ENCODE measurements around the gene CENPI. TPM values are rescaled to one million over a fixed set of nuclear protein-coding genes. Genes with fewer than 3 reads are reported as not detected.

CENPI gene
- total RNA-seq, 4 donors from 2014 or later: 1.4 to 2.8 (median 1.7) TPM

- H3K27ac ChIP-seq (replicated peaks in 1 of 4): peak overlapping the region; percentile 67 to 76 (median 72)
Measured at GRCh38 chrX:101080326-101081124, 17.5 kb upstream of the CENPI start.

GRCh38 chrX:101081231-101081630, 16.8 kb upstream of the CENPI start:
- Histone ChIP-seq H3K9me3 (no peaks in the 10 kb centered on the region), H3K27ac (replicated peaks in 1 of 4) (peak overlapping the region in 3 of 4 donors; percentile 68 to 76 (median 75)), H3K4me1 (peaks cover 0 to 19% (median 5%) of the 10 kb centered on the region in 4 donors), H3K27me3 (no peaks in the 10 kb centered on the region), H3K4me3 (peak overlapping the region in 3 of 4 donors; percentile 55 to 60 (median 58)), H3K36me3 (no peaks in the 10 kb centered on the region)
- intact Hi-C loops (cut with DNase I): no loop called here
- TF ChIP-seq POLR2AphosphoS5 (IDR thresholded peaks at IDR 0.05) (no peak), EP300 (IDR thresholded peaks at IDR 0.05) (no peak), POLR2A (IDR thresholded peaks at IDR 0.05; ENCODE audit: low read depth) (no peak), CTCF (IDR thresholded peaks at IDR 0.05) (no peak)
- WGBS: 39% methylated on average over 3 of the region's 3 CpGs
- DNase-seq (ENCODE audit: extremely low spot score): no peak

More at GRCh38 chrX:101080326-101081124, 17.5 kb upstream of the CENPI start:
- WGBS: 60% methylated on average over 3 of the region's 3 CpGs
- no peaks in the 10 kb centered on the region for H3K36me3 ChIP-seq
- DNase-seq (ENCODE audit: extremely low spot score): no peak
- TF ChIP-seq CTCF (IDR thresholded peaks at IDR 0.05): no peak
- no peak for TF ChIP-seq POLR2AphosphoS5 (IDR thresholded peaks at IDR 0.05)
- no peak for TF ChIP-seq EP300 (IDR thresholded peaks at IDR 0.05)
- TF ChIP-seq POLR2A (IDR thresholded peaks at IDR 0.05; ENCODE audit: low read depth): no peak
- peaks cover 0 to 19% (median 5%) of the 10 kb centered on the region in 4 donors for H3K4me1 ChIP-seq
- no peaks in the 10 kb centered on the region for H3K9me3 ChIP-seq
- intact Hi-C loops (cut with DNase I): no loop called here
- peak overlapping the region; percentile 53 to 60 (median 56) for H3K4me3 ChIP-seq
- no peaks in the 10 kb centered on the region for H3K27me3 ChIP-seq

GRCh38 chrX:101091817-101092216, 6.2 kb upstream of the CENPI start:
- peak overlapping the region in 1 of 4 donors; percentile 14 for H3K27ac ChIP-seq (replicated peaks in 1 of 4)
- H3K36me3 ChIP-seq: no peaks in the 10 kb centered on the region
- H3K9me3 ChIP-seq: no peaks in the 10 kb centered on the region
- TF ChIP-seq POLR2A (IDR thresholded peaks at IDR 0.05; ENCODE audit: low read depth) (no peak), EP300 (IDR thresholded peaks at IDR 0.05) (no peak), POLR2AphosphoS5 (IDR thresholded peaks at IDR 0.05) (no peak), CTCF (IDR thresholded peaks at IDR 0.05) (no peak)
- intact Hi-C loops (cut with DNase I): no loop called here
- peaks cover 0 to 8% (median 2%) of the 10 kb centered on the region in 4 donors for H3K4me1 ChIP-seq
- no peaks in the 10 kb centered on the region for H3K27me3 ChIP-seq
- WGBS: 96% methylated on average over 1 of the region's 1 CpG
- no peak for DNase-seq (ENCODE audit: extremely low spot score)
- no peak overlapping the region for H3K4me3 ChIP-seq

- no peaks in the 10 kb centered on the region for H3K36me3 ChIP-seq
- intact Hi-C loops (cut with DNase I): no loop called here
- H3K27me3 ChIP-seq: no peaks in the 10 kb centered on the region
- H3K4me3 ChIP-seq: no peak overlapping the region
- H3K9me3 ChIP-seq: no peaks in the 10 kb centered on the region
- no peak for TF ChIP-seq CTCF (IDR thresholded peaks at IDR 0.05)
- TF ChIP-seq POLR2AphosphoS5 (IDR thresholded peaks at IDR 0.05): no peak
- TF ChIP-seq POLR2A (IDR thresholded peaks at IDR 0.05; ENCODE audit: low read depth): no peak
- TF ChIP-seq EP300 (IDR thresholded peaks at IDR 0.05): no peak
- no peak overlapping the region for H3K27ac ChIP-seq (replicated peaks in 1 of 4)
- WGBS: 86% methylated on average over 4 of the region's 4 CpGs
- DNase-seq (ENCODE audit: extremely low spot score): no peak
- no peaks in the 10 kb centered on the region for H3K4me1 ChIP-seq
Measured at GRCh38 chrX:101108284-101108683, 10.3 kb downstream of the CENPI start.

Measured in esophagus muscularis mucosa (tissue), 4 donors.